Peyer's patch (tissue), 4 donors: ENCODE results near the gene CDK6.

Experiments
- CTCF ChIP-seq, 6 experiments: fragments of 450-650 bp in 4 of 6; fragments of 200-600 bp in 2 of 6; sonication (generic) in 1 of 6; IDR thresholded peaks; one replicate each; pipeline ENCODE4 v1.5.1; 2017 to 2019; ENCODE audit warnings: antibody characterized with exemption in 6 of 6, mild to moderate bottlenecking in 3 of 6, moderate library complexity in 1 of 6
- POLR2A ChIP-seq, 2 donors: fragments of 450-650 bp; IDR thresholded peaks; one replicate each; pipeline ENCODE4 v1.5.1; 2017; ENCODE audit warnings: antibody characterized with exemption in 2 of 2, mild to moderate bottlenecking in 2 of 2, moderate library complexity in 2 of 2

DNA sequence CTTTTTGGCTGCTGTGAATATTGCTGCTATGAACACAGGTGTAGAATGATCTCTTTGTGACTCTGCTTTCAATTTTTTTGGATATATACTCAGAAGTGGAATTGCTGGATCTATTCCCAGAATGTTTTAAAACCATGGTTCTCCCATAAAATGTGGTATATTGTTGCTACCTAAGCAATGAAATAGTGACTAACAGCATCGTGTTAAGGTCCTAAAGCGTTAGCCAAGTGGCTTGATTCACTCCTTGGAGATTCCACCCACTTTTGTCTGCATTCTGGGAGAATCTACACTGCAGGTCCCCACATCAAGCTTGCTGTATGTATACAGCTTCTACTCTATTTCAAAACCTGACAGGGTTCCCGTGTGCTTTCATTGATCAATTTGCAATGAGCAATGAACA is 105.6 kb downstream of the CDK6 start:
- TF ChIP-seq POLR2A (IDR thresholded peaks at IDR 0.05) (no peak), CTCF (IDR thresholded peaks at IDR 0.05) (no peak)
